HEK293T (cell line): Measurements from ENCODE around the gene INO80E.

Source experiments
- CTCF ChIA-PET: fragments of 350-600 bp; formaldehyde crosslinking; extraction: SDS; loops from one replicate; lab custom pipeline; 2021; ENCODE audit warnings: antibody characterized with exemption, inconsistent platforms; lab: Yijun Ruan, JAX
- POLR2A ChIA-PET: fragments of 350-600 bp; formaldehyde crosslinking; extraction: SDS; loops from one replicate; lab custom pipeline; 2020; ENCODE audit warnings: antibody characterized with exemption, inconsistent platforms; lab: Yijun Ruan, JAX
- DNase-seq: peaks from one replicate; pipeline ENCODE4 v3.0.0; 2012; ENCODE audit warnings: mixed read lengths; ENCODE audit errors: extremely low spot score
- ARNT ChIP-seq: fragments of 450-650 bp; IDR thresholded peaks from 2 replicates; pipeline ENCODE4 v1.6.1; 2017; ENCODE audit warnings: mild to moderate bottlenecking
- BHLHE40 ChIP-seq: fragments of 450-650 bp; IDR thresholded peaks from 2 replicates; pipeline ENCODE4 v1.6.1; 2016; ENCODE audit warnings: mild to moderate bottlenecking, moderate library complexity, borderline replicate concordance
- CTBP1 ChIP-seq: fragments of 450-650 bp; IDR thresholded peaks from 2 replicates; pipeline ENCODE4 v1.6.1; 2016; ENCODE audit warnings: borderline replicate concordance
- ELF4 ChIP-seq: fragments of 450-650 bp; IDR thresholded peaks from 2 replicates; pipeline ENCODE4 v1.6.1; 2017; ENCODE audit warnings: antibody characterized with exemption
- FOXA1 ChIP-seq: fragments of 450-650 bp; IDR thresholded peaks from 2 replicates; pipeline ENCODE4 v1.6.1; 2016; ENCODE audit warnings: mild to moderate bottlenecking
- FOXK2 ChIP-seq: fragments of 450-650 bp; IDR thresholded peaks from 2 replicates; pipeline ENCODE4 v1.6.1; 2016; ENCODE audit warnings: mild to moderate bottlenecking
- FOXM1 ChIP-seq: fragments of 450-650 bp; IDR thresholded peaks from 2 replicates; pipeline ENCODE4 v1.6.1; 2017; ENCODE audit warnings: mild to moderate bottlenecking, borderline replicate concordance
- HDGF ChIP-seq: fragments of 450-650 bp; IDR thresholded peaks from 2 replicates; pipeline ENCODE4 v1.6.1; 2017; ENCODE audit warnings: antibody characterized with exemption, borderline replicate concordance
- L3MBTL2 ChIP-seq: fragments of 450-650 bp; conservative IDR thresholded peaks from 2 replicates; pipeline ENCODE4 v1.6.1; 2016; ENCODE audit warnings: mild to moderate bottlenecking
- LEF1 ChIP-seq: fragments of 450-650 bp; IDR thresholded peaks from 2 replicates; pipeline ENCODE4 v1.6.1; 2017; ENCODE audit warnings: mild to moderate bottlenecking, borderline replicate concordance
- NFRKB ChIP-seq: fragments of 450-650 bp; IDR thresholded peaks from 2 replicates; pipeline ENCODE4 v1.6.1; 2016; ENCODE audit warnings: mild to moderate bottlenecking, moderate library complexity
- PKNOX1 ChIP-seq: fragments of 450-650 bp; IDR thresholded peaks from 2 replicates; pipeline ENCODE4 v1.6.1; 2016
- SP1 ChIP-seq: fragments of 450-650 bp; IDR thresholded peaks from 2 replicates; pipeline ENCODE4 v1.6.1; 2017
- SUZ12 ChIP-seq: fragments of 450-650 bp; IDR thresholded peaks from 2 replicates; pipeline ENCODE4 v1.6.1; 2016; ENCODE audit warnings: mild to moderate bottlenecking
- TARDBP ChIP-seq: fragments of 450-650 bp; IDR thresholded peaks from 2 replicates; pipeline ENCODE4 v1.6.1; 2016
- ZNF384 ChIP-seq: fragments of 450-650 bp; IDR thresholded peaks from 2 replicates; pipeline ENCODE4 v1.6.1; 2016

Gene INO80E

GRCh38 chr16:30025156-30025555 is 29.1 kb downstream of the INO80E start:
- DNase-seq: no peak
- ChIA-PET CTCF (interaction anchor here (0.6 to 0.7 kb wide), 2 partner anchors 125 to 268 kb away, joined by 3 read pairs; partner anchors contain the start of gene ASPHD1), POLR2A (no interaction called here)
- TF ChIP-seq ELF4 (no peak), TARDBP (no peak), LEF1 (no peak), L3MBTL2 (no peak), SUZ12 (no peak), FOXM1 (no peak), HDGF (no peak), FOXK2 (no peak), PKNOX1 (no peak)

DNA sequence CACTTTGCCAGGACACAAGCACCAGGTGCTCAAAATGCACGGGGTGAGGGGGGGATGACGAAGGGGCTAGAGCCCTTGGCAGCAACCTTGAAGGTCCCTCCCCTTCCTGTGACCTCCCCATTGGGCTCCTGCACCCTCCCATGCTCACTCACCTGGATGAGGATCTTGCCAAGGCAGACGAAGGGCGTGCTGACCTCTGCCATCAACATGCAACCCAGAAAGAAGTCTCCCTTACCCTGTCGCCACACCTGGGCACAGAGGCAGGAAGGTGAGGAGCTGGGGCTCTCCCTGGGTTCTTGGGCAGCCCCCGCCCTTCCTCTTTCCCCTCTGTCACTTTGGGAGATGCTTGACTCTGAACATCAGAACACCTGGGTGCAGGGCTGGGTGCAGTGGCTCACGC is 29.5 kb downstream of the INO80E start:
- no peak for TF ChIP-seq CTBP1
- no peak for TF ChIP-seq SUZ12
- TF ChIP-seq TARDBP: no peak
- TF ChIP-seq FOXM1: no peak
- no peak for TF ChIP-seq ZNF384
- CTCF ChIA-PET: interaction anchor here (0.7 kb wide), 1 partner anchor 126 kb away, joined by 3 read pairs; the partner anchor contains the start of gene ASPHD1
- POLR2A ChIA-PET: no interaction called here
- no peak for DNase-seq

DNA sequence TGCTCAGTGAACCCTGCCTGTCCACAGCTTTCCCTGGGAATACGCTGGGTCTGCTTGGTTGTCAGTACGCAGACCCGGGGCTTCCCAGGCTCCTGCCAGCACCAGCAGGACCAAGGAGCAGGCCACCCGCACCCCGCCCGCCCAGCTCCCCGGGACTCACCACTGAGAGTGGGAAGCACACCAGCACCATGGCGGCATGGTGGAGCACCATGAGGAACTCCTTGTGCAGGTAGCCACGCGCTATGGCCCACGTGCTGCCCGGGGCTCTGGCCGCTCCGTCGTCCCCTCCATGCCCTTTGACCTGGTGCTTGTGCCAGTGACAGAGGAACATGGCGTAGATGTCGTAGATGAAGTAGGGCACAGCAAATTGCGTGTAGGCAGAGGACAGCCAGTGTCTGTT is 30.4 kb downstream of the INO80E start:
- DNase-seq: no peak
- CTCF ChIA-PET: interaction anchor here (0.6 kb wide), 1 partner anchor 908 kb away, joined by 3 read pairs; no protein-coding TSS in a partner anchor
- TF ChIP-seq CTBP1: no peak
- TF ChIP-seq ZNF384: no peak
- no peak for TF ChIP-seq LEF1
- POLR2A ChIA-PET: no interaction called here

GRCh38 chr16:30027588-30028437 is 31.8 kb downstream of the INO80E start:
- ChIA-PET CTCF (no interaction called here), POLR2A (interaction anchor here (1.1 to 1.2 kb wide), 2 partner anchors 33 to 65 kb away, joined by 4 read pairs; partner anchors contain the start of gene HIRIP3)
- TF ChIP-seq PKNOX1: no peak
- TF ChIP-seq FOXK2: no peak
- no peak for TF ChIP-seq SP1
- TF ChIP-seq ZNF384: no peak
- no peak for TF ChIP-seq NFRKB
- no peak for TF ChIP-seq SUZ12
- TF ChIP-seq BHLHE40: no peak
- no peak for TF ChIP-seq ELF4
- TF ChIP-seq TARDBP: no peak
- TF ChIP-seq L3MBTL2: no peak
- TF ChIP-seq FOXA1: no peak
- no peak for TF ChIP-seq LEF1
- no peak for TF ChIP-seq FOXM1
- TF ChIP-seq CTBP1: no peak
- no peak for TF ChIP-seq ARNT
- no peak for TF ChIP-seq HDGF
- DNase-seq: no peak

DNA sequence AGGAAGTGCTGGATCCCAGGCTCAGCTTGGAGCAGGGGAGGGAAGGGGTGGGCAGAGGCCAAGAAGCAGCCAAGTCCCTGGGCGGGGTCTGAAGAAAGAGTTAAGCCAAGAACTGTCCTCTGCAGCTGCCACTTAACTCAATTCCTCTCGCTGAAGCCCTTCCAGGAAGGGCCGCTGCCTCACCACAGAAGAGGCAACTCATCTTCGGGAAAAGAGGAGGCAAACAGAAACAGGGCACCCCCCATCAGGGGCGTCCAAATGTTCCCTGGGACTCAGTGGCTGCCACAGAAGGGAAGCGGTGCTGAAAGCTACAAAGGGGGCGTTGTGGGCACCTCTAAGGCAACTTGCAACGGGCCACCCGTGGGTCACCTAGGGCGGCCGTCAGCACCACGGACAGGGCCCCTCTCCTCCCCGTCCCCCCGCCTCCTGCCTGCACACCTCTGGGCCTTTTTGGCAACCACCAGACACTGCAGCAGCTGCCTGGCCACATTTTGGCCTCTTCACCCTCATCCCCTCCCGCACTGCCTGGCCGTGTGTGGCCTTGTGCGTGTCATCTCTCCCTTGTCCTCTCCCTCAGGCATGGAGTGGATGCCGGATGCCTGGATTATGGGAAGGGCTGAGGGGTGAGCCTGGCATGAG is 32.5 kb downstream of the INO80E start:
- no peak for TF ChIP-seq ARNT
- no peak for TF ChIP-seq SP1
- TF ChIP-seq HDGF: no peak
- no peak for TF ChIP-seq TARDBP
- TF ChIP-seq ZNF384: no peak
- TF ChIP-seq FOXA1: no peak
- no peak for TF ChIP-seq SUZ12
- TF ChIP-seq ELF4: no peak
- no peak for TF ChIP-seq FOXK2
- no peak for TF ChIP-seq PKNOX1
- no peak for TF ChIP-seq NFRKB
- TF ChIP-seq BHLHE40: no peak
- no peak for TF ChIP-seq CTBP1
- no peak for TF ChIP-seq FOXM1
- TF ChIP-seq L3MBTL2: no peak
- TF ChIP-seq LEF1: no peak
- DNase-seq: no peak
- CTCF ChIA-PET: no interaction called here
- POLR2A ChIA-PET: interaction anchor here (0.5 to 1.2 kb wide), 3 partner anchors 33 to 165 kb away, joined by 3 to 4 read pairs (median 4); partner anchors contain the start of gene HIRIP3
